ENCODE measurements around the gene TMEM31. TPM values are rescaled to one million over a fixed set of nuclear protein-coding genes. Genes with fewer than 3 reads are reported as not detected.
"Not testable (repeated sequence)": the region's sequence is repeated elsewhere in the genome, so short reads cannot be mapped to it uniquely, and the experiment has no call there.

Gene TMEM31
- polyA plus RNA-seq, 1 of the 3 experiments (the other 2 are of a cell fraction), result not detected

GRCh38 chrX:103758555-103758954, 47.8 kb downstream of the TMEM31 start (continued):
- TF ChIP-seq CTCF (IDR thresholded peaks at IDR 0.05), result no peak
- no peak for TF ChIP-seq ZBTB33 (IDR thresholded peaks at IDR 0.05; ENCODE audit: borderline replicate concordance, low read depth)

- H3K27me3 ChIP-seq (ENCODE audit: insufficient read depth); H3K4me1 ChIP-seq (ENCODE audit: control insufficient read depth in 1 of 2, insufficient read depth in 2 of 2, low read depth in 1 of 2, low read length in 1 of 2); H3K9ac ChIP-seq; H3K27ac ChIP-seq (ENCODE audit: low read depth in 2 of 2, low read length in 1 of 2); H2AFZ ChIP-seq (ENCODE audit: low read depth); H3K9me3 ChIP-seq; CTCF ChIA-PET; H3K4me3 ChIP-seq (ENCODE audit: low read depth in 2 of 2, low read length in 1 of 2); H3F3A ChIP-seq (replicated peaks; ENCODE audit: insufficient read depth); H3K36me3 ChIP-seq (replicated peaks in 1 of 2; ENCODE audit: control insufficient read depth in 1 of 2, insufficient read depth in 2 of 2, low read length in 1 of 2); DNase-seq; H3K79me2 ChIP-seq (ENCODE audit: insufficient read depth); H3K9me2 ChIP-seq; POLR2A ChIA-PET; H4K20me1 ChIP-seq (ENCODE audit: insufficient read depth); H3K4me2 ChIP-seq: not testable (repeated sequence)
- 39% methylated on average over 5 of the region's 5 CpGs for WGBS (ENCODE audit: low lambda C conversion rate)
Observed at GRCh38 chrX:103763541-103763940, 52.8 kb downstream of the TMEM31 start.

Other genes with a start within 250 kb of the TMEM31 start
- gene RAB40A, start 191.4 kb upstream of the TMEM31 start, polyA plus RNA-seq (2012; rRNA removed), result 0.30 and 0.58 TPM in 2 replicates
- 39.1 and 40.9 TPM in 2 replicates for gene TCEAL4, start 125.4 kb upstream of the TMEM31 start, polyA plus RNA-seq (2012; rRNA removed)
- 20.6 and 26.7 TPM in 2 replicates for gene TCEAL3, start 102.9 kb upstream of the TMEM31 start, polyA plus RNA-seq (2012; rRNA removed)
- gene TCEAL1, start 81.9 kb upstream of the TMEM31 start, polyA plus RNA-seq (2012; rRNA removed), result 22.1 and 27.9 TPM in 2 replicates
- gene MORF4L2, start 24.2 kb upstream of the TMEM31 start, polyA plus RNA-seq (2012; rRNA removed), result 221 and 363 TPM in 2 replicates
- gene PLP1, start 65.9 kb downstream of the TMEM31 start, polyA plus RNA-seq (2012; rRNA removed), result 0.49 and 0.90 TPM in 2 replicates
- 0.64 and 0.96 TPM in 2 replicates for gene RAB9B, start 121.3 kb downstream of the TMEM31 start, polyA plus RNA-seq (2012; rRNA removed)